ENCODE measurements around the gene RAB3A.
"Not testable (repeated sequence)": the region's sequence is repeated elsewhere in the genome, so short reads cannot be mapped to it uniquely, and the experiment has no call there.

RAB3A gene

GRCh38 chr19:18167011-18167410 is 36.8 kb downstream of the RAB3A start:
- DNase-seq, result no peak

DNA sequence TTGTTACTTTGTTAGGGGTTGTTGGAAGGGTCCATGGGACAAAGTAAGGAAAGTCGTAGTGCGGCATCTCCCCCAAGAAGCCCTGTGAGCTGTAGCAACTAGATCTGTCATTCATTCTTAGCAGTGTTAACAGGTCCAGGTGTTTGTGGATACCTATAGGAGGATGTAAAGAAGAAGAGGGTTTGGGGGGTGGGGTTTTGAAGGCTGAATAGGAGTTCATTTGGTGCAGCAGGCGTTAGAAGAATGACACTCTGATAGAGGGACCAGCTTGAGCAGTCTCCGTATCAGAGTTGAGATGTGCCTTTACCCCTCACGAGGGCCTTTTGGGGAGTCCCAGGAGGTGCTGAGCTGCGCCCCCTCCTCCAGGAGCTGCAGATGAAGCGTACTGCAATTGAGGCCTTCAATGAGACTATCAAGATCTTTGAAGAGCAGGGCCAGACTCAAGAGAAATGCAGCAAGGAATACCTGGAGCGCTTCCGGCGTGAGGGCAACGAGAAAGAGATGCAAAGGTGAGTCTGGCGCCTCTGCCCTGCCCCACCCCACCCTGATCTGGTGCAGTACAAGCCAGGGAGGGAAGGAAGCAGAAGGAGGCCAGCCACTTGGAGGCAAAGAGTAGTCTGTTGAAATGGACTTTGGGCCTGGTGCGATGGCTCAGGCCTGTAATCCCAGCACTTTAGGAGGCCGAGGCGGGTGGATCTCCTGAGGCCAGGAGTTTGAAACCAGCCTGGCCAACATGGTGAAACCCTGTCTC is 37.9 kb downstream of the RAB3A start:
- DNase-seq, result no peak

GRCh38 chr19:18164072-18164471 is 39.8 kb downstream of the RAB3A start:
- no peak for DNase-seq

GRCh38 chr19:18161636-18162002 is 42.2 kb downstream of the RAB3A start:
- DNase-seq, result no peak

GRCh38 chr19:18160971-18161635 is 42.7 kb downstream of the RAB3A start:
- DNase-seq, result no peak

- DNase-seq, result no peak
These were observed 43.3 kb downstream of the RAB3A start for GRCh38 chr19:18160493-18160970.

DNA sequence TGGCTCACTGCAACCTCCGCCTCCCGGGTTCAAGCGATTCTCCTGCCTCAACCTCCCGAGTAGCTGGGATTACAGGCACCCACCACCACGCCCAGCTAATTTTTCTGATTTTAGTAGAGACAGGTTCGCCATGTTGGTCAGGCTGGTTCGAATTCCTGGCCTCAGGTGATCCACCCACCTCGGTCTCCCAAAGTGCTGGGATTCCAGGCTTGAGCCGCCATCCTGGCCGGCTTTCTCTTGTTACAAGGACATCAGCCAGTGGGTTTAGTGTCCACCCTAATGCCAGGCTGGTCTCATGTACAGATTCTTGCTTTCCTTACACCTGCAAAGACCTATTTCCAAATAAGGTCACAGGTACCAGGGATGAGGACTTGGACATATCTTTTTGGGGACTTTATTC is 44.0 kb downstream of the RAB3A start:
- DNase-seq, result no peak

DNA sequence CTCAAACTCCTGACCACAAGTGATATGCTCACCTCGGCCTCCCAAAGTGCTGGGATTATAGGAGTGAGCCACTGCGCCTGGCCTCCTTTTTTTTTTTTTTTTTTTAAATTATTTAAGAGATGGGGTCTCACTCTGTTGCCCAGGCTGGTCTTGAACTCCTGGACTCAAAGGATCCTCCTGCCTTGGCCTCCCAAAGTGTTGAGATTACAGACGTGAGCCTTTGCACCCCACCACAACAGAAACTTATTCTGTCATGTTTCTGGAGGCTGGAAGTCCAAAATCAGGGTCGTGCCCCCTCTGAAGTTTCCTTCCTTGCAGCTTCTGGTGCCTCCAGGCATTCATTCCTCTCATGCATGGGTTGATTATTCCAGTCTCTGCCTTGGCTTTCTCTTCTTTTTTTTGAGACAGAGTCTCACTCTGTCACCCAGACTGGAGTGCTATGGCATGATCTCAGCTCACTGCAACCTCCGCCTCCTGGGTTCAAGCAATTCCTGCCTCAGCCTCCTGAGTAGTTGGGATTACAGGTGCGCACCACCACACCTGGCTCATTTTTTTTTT is 44.7 kb downstream of the RAB3A start:
- not testable (repeated sequence) for DNase-seq

- DNase-seq, result no peak
These were observed 45.4 kb downstream of the RAB3A start for GRCh38 chr19:18158467-18158866.

- DNase-seq, result peak; percentile 67
These were observed 46.3 kb downstream of the RAB3A start for GRCh38 chr19:18157465-18158063.

GRCh38 chr19:18156841-18157464 is 46.9 kb downstream of the RAB3A start:
- peak; percentile 91 for DNase-seq

- DNase-seq, result no peak
These were observed 47.6 kb downstream of the RAB3A start for GRCh38 chr19:18156268-18156667.

DNA sequence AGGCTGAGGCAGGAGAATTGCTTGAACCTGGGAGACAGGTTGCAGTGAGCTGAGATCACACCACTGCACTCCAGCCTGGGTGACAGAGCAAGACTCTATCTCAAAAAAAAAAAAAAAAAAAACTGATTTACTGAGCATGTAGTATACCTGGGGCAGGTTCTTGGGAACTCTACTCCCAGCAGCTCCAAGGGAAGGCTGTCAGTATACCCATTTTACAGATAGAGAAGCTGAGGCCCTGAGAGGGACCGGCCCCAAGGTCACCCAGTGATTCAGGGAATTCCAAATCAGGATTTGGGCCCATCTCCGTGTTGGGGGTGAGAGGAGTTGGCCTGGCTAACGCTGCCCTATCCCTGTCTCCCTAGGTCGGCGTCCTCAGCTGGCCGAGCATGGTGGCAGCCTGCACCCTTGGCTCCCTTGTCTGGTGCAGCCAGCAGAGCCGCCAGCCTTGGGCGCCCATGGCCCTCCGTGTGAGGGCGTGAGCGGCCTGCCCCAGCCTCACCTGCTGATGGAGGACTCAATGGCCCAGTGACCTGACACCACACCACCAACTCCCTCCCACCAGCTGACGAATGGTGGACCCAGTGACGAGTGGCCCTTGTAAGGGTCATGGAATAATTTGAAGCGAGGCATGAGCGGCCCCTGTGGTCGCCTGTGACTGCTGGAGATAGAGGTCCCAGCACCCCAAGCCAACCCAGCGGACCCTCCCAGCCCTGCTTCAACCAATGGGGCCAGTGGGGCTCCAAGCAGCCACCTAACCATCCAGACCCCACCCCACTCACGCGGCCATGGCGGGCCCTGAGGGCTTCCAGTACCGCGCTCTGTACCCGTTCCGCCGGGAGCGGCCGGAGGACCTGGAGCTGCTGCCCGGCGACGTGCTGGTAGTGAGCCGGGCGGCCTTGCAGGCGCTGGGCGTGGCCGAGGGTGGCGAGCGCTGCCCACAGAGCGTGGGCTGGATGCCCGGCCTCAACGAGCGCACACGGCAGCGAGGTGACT is 48.5 kb downstream of the RAB3A start:
- no peak for DNase-seq

GRCh38 chr19:18153556-18154134 is 50.2 kb downstream of the RAB3A start:
- DNase-seq, result no peak

DNA sequence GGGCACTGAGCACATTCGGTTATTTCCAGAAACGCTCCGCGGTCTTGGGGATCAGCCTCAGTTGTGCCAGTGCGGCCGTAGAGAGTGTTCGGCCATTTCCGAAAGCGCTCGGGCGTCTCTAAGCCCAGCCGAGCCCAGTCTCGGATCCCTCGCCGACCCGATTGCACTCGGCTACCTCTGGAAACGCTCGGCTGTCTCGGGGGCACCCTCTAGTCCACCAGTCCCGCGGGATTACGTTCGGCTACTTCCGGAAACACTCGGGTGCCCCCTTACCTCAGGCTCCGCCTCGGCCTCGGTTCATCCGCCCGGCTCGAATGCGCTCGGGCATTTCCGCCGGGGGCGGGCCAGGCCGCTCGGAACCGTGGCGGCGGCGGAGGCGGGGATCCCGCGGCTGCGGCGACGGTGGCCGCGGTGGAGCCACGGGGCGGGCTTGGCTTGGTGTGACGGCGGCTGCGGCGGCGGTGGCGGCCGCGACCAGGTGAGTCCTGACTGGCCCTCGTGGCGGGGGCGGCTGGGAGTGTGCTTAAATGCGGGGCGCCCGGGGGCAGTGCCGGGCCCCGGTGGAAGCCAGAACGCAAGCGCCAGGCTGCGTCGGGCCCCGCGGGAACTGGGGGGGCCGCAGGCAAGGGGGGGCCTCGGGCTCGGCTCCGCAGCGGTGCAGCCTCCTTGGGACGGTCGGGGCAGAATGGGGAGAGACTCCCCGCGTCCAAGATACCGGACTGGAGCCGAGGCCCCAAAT is 50.9 kb downstream of the RAB3A start, which contains the start of gene PIK3R2:
Gene PIK3R2 (plus strand): TSS at position 347 of the 739 bp plus-strand sequence. CDS start 2,717 bp downstream, outside the sequence.
- peak; percentile 93 for DNase-seq

- peak; percentile 96 for DNase-seq
These were observed 51.4 kb downstream of the RAB3A start for GRCh38 chr19:18152442-18152816.

DNA sequence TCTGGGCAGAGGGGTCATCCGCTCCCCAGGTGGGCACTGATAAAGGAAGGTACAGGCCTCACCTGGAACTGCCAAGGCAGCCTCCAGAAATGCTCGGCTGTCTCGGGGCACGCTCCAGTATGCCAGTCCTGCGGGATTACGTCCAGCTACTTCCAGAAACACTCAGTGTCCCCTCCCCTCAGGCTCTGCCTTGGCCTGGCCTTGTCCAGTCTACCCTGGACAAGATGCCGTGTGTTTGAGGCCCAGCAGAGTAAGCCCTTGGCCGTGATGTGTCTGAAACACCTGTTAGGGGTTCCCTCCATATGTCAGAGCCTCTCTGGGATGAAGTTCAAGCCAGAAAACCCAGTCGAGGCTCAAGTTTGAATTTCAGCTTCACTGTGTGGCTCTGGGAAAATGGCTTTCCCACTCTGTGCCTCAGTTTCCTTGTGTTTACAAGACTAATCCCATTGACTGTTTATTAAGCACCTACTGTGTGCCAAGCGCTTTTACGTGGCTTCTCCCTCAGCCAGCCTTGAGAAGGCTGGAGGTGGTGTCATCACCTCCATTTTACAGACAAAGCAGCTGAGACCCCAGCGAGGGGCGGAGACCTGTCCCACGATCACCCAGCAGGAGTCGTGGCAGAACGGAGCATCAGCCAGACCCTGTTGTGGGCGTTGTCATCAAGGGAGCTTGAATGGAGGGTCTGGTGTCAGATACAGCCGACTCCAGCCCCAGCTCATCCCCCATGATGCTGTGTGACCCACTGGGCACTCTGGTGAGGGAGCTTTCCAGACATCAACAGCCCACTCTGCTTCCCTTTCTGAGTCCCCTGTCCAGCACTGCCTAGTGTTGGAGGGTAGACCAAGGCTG is 52.8 kb downstream of the RAB3A start:
- no peak for DNase-seq

DNA sequence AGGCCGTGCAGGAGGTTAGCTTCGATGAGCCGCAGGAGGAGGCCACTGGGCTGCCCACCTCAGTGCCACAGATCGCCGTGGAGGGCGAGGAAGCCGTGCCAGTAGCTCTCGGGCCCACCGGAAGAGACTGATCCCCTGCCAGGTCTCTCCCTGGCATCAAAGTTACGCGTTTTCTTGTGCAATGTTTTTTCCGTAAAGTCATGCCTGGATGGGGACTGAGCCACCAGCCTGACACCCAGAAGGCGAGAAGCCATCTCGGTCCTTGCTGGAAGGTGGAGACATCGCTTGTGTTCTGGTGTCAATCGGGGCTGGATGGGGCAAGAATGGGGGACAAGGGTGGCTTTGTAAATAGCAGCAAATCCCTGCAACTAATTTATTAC is 54.3 kb downstream of the RAB3A start:
- DNase-seq, result no peak

- DNase-seq, result no peak
These were observed 56.4 kb downstream of the RAB3A start for GRCh38 chr19:18147396-18147795.
